Activated effector memory CD4-positive, alpha-beta T cell treated with anti-CD3 and anti-CD28 coated beads, Interleukin-2, amount 50 U/mL, for 16 hours (primary cell): ENCODE results near the gene FAM89B.
"Not testable (repeated sequence)": the region's sequence is repeated elsewhere in the genome, so short reads cannot be mapped to it uniquely, and the experiment has no call there.

Source experiments
- DNase-seq: peaks from one replicate; pipeline ENCODE4 v3.0.0-alpha.2; 2020

FAM89B gene

DNA sequence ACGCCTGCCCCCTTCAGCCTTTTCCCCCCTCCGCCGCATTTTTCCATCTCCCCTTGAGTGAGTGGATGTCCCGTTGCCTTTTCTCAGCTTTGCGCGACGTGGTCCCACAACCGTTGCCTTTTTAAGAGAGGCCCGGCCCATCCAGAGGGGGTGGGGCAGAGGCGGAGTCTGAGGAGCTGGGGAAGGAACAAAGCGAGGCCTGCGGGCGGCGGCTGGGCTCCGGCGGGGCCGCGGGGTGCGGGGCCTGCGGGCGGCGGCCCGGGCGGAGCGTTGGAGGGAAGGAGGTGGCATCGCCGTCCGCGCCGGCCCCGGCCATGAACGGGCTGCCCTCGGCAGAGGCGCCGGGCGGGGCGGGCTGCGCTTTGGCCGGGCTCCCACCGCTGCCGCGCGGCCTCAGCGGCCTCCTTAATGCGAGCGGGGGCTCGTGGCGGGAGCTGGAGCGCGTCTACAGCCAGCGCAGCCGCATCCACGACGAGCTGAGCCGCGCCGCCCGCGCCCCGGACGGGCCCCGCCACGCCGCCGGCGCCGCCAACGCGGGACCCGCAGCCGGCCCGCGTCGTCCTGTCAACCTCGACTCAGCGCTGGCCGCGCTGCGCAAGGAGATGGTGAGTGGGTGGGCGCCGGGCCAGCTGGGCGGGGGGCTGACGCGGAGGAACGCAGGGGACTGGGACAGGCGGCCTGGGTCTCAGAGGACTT lies at the start of gene FAM89B:
TSS of gene FAM89B (plus strand) at position 183 of the 696 bp plus-strand sequence. CDS start at position 315, 132 bp downstream.
- peak; percentile 96 for DNase-seq

DNA sequence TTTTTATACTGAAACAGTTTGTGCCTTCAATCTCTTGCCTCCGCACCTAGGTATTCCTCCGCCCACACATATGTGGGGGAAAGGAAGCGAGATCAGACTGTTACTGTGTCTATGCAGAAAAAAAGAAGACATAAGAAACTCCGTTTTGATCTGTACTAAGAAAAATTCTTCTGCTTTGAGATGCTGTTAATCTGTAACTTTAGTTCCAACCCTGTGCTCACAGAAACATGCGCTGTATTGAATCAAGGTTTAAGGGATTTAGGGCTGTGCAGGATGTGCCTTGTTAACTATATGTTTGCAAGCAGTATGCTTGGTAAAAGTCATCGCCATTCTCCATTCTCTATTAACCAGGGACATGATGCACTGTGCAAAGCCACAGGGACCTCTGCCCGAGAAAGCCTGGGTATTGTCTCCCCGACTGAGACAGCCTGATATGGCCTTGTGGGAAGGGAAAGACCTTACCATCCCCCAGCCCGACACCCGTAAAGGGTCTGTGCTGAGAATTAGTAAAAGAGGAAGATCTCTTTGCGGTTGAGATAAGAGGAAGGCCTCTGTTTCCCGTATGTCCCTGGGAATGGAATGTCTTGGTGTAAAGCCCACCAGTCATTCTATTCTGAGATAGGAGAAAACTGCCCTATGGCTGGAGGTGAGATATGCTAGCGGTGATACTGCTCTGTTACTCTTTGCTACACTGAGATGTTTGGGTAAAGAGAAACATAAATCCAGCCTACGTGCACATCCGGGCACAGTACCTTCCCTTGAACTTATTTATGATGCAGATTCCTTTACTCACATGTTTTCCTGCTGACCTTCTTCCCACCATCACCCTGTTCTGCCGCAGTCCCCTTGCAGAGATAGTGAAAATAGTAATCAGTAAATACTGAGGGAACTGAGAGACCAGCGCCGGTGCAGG lies 49.4 kb upstream of the FAM89B start:
- not testable (repeated sequence) for DNase-seq

DNA sequence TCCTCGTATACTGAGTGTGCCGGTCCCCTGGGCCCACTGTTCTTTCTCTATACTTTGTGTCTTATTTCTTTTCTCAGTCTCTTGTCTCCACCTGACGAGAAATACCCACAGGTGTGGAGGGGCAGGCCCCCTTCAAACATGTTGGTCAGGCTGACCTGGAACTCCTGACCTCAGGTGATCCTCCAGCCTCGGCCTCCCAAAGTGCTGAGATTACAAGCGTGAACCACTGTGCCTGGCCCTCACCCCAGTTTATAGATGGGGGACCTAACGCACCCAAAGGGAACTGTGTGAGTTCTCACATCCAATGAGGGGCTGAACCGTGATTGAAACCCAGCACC lies 48.7 kb upstream of the FAM89B start:
- DNase-seq = not testable (repeated sequence)

DNA sequence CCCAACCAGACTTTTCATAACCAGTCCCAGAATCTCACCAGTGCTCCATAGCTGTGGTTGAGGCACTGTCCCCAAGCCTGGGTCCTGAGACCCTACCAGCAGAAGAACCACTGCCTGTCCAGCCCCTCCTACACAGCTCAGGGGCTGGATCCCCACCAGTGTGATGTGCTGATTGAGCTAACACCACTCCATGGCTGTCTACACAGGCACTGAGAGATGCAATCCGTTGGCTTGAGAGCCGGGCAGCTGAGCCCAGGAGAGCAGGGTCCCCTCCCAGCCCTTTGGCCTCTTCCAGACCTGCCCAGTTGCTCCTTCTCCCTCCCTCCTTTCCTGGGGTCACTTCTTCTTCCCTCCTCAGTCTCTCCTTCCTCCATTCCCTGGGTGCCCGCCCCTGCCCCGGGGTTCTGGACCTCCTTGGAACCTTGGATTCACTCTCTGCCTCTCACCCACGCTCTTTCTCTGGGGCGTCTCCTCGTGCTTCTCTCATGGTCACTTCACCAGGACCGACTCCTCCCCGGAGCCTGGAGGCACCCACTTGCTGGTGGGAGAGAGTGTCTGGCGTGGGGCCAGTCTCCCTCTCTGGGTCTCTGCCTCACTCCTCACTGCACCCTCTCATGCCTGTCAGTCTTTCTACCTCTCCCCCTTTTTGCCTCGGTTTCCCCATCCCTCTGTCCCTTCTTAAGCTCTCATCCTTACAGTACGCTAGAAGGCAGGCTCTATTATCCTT lies 48.2 kb upstream of the FAM89B start:
- DNase-seq = no peak

DNA sequence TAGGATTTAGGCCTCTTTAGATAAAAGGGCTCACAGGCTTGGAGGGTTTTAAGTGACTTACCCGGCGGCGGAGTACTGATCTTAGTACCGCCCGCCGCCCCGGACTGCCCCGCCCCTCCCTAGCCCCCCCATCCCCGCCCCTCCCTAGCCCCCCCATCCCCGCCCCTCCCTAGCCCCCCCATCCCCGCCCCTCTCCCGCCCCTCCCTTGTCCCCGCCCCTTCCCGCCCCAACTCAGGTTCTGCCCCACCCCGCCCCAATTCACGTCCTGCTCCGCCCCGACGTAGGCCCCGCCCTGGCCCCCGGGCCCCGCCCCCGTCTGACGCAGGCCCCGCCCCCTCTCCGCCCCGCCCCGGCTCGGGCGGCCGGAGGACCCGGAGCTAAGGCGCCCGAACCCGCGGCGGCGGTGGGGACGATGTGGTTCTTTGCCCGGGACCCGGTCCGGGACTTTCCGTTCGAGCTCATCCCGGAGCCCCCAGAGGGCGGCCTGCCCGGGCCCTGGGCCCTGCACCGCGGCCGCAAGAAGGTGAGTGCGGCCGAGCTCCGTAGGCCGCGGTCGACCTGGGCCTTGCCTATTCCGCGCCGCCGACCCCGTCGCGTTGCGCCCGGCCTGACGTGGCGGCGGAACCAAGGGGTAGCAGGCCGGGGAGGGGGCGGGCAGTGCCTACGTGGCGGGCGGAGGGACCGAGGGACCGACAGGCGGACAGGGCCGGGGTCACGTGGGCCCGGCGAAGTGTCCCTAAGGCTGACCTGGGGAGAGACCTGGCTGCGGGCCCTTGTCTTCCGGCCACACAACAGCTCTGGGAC lies 47.4 kb upstream of the FAM89B start, which contains the start of gene SCYL1:
TSS of gene SCYL1 (plus strand) at position 343 of the 805 bp plus-strand sequence. CDS start at position 414, 71 bp downstream.
- peak; percentile 93 for DNase-seq

DNA sequence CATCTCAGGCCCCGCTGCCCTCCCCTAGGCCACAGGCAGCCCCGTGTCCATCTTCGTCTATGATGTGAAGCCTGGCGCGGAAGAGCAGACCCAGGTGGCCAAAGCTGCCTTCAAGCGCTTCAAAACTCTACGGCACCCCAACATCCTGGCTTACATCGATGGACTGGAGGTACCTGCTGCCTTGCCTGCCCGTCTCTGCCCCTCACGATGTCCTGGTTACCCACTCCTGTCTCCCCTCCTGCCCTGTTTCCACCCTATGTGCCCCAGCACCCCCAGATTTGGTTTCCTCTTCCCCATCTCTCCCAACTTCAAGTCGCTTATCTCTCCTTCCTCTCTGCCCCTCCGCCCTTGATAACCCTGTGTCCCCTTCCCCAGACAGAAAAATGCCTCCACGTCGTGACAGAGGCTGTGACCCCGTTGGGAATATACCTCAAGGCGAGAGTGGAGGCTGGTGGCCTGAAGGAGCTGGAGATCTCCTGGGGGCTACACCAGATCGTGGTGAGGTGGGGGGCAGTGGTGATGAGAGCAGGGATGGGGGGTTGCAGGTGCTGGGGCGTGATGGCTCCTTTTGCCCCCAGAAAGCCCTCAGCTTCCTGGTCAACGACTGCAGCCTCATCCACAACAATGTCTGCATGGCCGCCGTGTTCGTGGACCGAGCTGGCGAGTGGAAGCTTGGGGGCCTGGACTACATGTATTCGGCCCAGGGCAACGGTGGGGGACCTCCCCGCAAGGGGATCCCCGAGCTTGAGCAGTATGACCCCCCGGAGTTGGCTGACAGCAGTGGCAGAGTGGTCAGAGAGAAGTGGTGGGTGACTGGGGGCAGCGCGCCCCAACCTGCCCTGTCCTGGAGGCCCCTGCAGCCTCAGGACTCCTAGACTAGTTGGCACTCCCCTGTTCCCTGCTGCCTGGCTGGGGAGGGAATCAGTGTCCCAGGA lies 46.5 kb upstream of the FAM89B start:
- no peak for DNase-seq

DNA sequence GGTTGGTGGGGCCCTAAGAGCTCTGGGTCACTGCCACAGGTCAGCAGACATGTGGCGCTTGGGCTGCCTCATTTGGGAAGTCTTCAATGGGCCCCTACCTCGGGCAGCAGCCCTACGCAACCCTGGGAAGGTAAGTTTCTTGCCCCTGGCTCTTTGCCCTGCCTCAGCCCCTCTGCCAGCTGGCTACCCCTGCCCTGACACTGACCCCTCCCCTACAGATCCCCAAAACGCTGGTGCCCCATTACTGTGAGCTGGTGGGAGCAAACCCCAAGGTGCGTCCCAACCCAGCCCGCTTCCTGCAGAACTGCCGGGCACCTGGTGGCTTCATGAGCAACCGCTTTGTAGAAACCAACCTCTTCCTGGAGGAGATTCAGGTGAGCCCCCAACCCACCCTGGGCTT lies 45.6 kb upstream of the FAM89B start:
- DNase-seq = no peak

DNA sequence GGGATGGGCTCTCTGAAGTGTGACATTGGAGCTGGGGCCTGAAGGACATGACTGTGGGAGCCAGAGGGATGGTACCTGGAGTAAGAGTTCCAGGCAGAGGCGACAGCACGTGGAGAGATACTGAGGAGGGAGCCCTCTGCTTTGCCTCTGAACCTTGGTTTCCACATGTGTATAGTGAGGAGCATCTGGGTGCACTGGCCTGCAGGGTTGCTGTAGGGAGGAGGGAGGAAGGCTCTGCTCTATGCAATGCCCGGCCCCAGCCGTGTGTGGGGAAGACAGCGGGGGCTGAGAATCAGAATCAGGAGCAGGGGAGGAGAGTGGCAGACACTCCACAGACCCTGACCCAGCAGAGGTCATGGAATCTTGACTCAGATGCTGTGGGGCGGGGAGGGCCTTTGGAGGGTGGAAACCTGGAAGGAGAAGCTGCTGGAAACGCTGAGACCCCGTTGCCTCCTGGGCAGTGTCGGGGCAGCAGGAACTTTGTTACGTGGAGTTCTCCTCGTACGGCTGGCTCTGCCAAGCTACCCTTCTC lies 43.5 kb upstream of the FAM89B start:
- DNase-seq = no peak

DNA sequence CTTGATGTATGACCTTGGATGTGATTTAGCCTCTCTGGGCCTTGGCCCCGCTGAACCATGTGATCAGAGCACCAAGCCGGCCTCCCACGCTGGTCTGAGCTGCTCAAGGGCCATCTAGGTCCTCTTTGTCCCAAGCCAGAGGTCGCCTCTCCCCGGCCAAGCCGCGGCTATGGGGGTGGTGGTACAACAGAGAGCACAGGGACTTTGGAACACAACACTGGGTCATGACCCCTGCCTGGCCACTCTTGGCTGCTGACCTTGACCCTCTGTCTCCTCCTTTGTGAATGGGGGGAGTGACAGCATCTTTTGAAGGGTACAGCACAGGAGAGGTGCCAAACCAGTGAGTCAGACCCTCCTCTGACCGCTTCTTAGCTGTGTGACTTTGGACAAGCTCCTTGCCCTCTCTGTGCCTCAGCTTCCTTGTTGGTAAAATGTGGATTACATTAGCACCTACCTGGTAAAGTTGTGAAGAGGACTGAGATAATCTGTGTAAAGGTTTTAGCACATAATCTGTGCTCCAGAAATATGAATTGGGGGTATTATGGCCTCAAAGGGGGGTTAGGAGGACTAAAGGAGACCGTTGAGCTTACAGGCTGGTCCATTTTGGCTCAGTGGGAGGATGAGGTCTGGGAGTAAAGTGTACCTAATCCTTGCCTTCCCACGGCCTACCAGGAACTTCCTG lies 42.7 kb upstream of the FAM89B start:
- DNase-seq = no peak

DNA sequence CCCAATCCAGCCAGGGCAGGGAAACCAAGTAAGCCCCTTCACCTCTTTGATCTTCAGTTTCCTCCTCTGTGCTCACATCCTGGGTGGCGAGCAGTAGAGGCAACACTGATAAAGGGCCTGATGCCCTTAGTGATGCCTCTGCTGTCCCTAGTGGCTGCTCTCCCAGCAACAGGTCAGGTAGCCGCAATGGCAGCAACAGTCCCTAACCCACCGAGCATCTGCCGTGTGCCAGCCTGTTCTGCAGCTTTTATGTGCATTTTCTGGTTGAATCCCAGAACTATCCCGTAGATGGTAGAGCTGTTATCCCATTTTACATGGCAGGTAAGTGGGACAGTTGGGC lies 42.2 kb upstream of the FAM89B start:
- DNase-seq = no peak

DNA sequence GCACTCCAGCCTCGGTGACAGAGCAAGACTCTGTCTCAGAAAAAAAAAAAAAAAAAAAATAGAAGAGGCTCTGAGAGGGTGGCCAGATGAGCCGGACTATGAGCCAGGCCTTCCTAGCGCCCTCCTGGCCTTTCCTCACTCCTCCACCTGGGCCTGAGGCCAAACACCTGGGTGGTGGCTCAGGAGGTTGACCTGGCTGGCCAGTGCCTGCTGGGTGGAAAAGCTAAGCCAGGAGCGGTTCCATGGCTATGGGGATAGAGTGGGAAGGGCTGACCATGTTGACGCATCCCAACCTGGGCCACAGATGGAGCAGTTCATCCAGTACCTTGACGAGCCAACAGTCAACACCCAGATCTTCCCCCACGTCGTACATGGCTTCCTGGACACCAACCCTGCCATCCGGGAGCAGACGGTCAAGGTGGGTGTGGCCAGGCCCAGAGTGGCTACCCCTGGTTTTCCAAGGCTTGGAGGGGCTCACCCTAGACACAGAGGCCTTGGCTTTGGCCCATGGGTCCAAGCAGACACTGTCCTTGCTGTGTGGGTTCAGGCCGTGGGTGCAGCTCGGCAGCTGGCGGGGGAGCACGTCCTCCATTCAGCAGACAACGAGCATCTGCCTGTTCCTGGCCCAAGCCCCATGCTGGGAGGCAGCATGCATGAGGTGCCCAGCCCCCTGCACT lies 39.8 kb upstream of the FAM89B start:
- DNase-seq = no peak

DNA sequence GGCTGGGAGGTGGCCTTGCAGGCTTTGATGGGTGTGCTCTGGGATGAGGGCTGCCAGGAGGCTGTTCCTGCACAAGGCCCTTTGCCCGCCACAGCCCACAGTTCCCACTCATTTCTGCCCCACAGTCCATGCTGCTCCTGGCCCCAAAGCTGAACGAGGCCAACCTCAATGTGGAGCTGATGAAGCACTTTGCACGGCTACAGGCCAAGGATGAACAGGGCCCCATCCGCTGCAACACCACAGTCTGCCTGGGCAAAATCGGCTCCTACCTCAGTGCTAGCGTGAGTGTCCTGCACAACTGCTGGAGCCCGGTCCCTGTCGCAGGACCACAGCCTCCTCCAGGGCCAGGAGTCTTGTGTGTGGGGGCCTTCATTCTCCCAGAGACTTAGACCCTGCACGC lies 37.2 kb upstream of the FAM89B start:
- no peak for DNase-seq

DNA sequence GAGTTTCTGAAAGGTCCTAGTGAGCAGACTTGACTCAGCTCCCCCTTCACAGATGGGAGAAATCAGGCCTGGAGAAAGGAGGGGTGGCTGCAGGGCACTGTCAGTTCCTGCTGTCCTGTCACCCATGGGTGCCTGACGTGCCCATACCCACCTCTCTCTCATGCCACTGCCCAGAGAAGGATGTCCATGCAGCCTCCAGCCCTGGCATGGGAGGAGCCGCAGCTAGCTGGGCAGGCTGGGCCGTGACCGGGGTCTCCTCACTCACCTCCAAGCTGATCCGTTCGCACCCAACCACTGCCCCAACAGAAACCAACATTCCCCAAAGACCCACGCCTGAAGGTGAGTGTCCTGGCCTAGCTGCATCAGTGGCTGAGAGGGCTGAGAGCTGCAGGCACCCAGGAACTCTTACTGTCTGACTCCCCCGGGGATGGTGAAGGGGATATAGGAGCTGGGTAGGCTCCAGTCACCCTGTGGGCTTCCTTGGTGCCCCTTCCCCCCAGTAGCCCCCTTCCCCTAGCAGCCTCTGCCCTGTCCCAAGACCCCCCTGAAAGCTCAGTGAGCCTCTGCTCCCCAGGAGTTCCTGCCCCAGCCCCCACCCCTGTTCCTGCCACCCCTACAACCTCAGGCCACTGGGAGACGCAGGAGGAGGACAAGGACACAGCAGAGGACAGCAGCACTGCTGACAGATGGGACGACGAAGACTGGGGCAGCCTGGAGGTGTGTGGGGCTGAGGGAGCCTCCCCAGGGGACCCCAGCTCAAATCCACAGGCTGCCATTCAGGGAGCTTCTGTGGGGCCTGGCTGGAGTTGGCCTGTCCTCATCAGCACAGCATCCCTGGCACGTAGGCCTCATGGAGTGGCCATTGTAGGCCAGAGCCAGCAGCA lies 35.7 kb upstream of the FAM89B start:
- DNase-seq = no peak

DNA sequence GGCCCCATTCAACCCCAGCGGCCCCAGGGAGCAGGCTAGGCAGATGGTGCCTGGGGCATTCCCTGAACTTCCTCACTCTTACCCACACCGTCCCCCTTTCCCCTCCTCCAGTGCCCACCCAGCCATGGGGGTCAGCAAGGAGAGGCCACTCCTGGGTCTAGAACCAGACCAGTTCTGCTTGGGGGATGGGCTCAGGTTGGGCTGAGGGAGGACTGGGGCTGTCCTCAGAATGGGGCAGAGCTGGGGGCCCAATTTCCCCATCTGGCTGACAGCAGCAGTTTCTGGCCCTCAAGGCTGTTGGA lies 35.1 kb upstream of the FAM89B start:
- no peak for DNase-seq

DNA sequence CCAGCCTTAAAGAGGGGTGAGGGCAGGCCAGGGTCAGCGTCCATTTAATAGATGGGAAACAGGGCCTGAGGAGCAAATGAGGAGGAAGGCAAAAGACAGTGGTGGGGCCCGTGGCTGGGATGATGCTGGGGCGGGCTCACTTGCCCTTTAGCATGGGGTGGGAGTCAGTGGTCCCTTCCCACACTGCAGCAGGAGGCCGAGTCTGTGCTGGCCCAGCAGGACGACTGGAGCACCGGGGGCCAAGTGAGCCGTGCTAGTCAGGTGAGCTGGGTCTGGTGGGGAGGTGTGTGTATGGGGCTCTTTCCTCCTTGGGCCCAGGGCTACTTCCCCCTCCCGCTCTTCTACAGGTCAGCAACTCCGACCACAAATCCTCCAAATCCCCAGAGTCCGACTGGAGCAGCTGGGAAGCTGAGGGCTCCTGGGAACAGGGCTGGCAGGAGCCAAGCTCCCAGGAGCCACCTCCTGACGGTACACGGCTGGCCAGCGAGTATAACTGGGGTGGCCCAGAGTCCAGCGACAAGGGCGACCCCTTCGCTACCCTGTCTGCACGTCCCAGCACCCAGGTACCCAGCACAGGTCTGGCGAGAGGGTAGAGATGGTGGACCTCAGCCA lies 34.6 kb upstream of the FAM89B start:
- no peak for DNase-seq

DNA sequence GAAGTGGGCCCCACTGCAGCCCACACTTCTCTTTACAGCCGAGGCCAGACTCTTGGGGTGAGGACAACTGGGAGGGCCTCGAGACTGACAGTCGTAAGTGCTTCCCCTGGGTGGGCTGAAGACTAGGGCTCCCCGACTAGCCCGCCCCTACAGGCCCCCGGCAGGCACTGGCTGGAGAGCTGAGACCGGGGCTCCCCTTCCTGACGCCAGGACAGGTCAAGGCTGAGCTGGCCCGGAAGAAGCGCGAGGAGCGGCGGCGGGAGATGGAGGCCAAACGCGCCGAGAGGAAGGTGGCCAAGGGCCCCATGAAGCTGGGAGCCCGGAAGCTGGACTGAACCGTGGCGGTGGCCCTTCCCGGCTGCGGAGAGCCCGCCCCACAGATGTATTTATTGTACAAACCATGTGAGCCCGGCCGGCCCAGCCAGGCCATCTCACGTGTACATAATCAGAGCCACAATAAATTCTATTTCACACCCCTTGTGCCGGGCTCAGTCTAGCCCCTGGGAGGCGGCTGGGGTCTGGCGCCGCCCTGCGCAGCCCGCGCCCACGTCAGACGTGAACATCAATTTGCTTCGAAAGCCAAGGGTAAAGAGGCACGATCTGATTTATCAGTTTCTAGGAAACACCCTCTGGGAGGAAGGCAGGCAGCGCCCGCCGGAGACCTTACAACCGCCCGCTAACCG lies 34.0 kb upstream of the FAM89B start:
- DNase-seq = no peak

DNA sequence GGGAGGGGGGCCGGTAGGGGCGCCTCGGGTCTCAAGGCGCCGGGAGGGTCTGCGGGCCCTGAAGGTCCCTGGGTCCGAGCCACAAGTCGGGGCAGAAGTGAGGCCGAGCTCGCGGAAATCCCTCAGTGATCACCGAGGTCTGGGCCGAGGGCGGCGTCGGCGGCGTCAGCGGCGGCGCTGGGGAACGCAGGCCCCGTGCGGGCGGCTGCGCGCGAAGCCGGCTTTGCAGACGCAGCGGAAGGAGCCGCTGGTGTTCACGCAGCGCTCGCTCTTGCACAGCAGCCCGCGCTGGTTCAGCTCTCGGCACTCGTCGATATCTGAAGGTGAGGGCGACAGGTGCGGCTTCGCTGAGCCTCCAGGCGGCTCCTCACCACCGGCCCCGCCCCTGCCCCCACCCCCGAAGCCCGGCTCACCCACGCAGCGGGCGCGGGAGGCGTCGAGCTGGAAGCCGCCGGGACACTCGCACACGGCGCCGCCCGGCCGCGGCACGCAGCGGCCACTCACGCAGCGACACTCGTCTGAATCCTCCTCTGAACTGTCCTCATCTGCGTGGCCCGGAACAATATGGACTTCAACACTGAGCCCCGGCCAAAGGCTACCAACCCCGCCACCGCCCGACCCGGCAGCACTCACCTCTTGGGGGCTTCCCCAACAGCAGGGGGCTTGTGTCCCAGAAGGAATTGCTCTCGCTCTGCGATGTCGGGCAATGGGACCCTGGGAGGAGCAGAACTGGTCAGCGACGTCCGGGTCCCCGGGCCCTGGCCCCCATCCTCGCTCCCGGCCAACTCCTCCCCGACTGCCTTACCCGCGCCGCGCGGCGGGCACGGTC lies 33.2 kb upstream of the FAM89B start:
- no peak for DNase-seq
